ENCODE data around the gene PPP6R1.
A peak's percentile ranks its signal among the peaks of the same experiment; 100 is the strongest.
"Not testable (repeated sequence)": the region's sequence is repeated elsewhere in the genome, so short reads cannot be mapped to it uniquely, and the experiment has no call there.

Gene PPP6R1

GRCh38 chr19:55223291-55224037 is 35.4 kb downstream of the PPP6R1 start:
- no peak for DNase-seq

DNA sequence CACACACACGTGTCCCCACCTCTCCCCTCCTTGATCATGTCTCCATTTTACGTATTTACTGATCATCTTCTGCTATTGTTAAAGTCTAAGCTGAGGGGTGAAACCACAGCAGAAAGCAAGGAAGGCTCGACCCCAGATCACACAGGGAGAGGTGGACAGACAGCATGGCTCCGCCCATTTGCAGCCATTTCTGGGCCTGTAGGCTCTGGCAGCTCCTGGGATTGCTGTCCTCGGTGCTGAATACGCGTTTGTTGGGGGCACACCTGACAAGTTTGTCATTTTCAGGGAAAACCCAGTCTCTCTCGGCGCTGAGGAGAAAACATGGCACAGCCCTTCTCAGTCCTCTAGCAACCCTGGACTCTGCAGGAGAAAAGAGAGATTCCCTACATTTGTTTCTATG is 38.3 kb downstream of the PPP6R1 start:
- no peak for DNase-seq

DNA sequence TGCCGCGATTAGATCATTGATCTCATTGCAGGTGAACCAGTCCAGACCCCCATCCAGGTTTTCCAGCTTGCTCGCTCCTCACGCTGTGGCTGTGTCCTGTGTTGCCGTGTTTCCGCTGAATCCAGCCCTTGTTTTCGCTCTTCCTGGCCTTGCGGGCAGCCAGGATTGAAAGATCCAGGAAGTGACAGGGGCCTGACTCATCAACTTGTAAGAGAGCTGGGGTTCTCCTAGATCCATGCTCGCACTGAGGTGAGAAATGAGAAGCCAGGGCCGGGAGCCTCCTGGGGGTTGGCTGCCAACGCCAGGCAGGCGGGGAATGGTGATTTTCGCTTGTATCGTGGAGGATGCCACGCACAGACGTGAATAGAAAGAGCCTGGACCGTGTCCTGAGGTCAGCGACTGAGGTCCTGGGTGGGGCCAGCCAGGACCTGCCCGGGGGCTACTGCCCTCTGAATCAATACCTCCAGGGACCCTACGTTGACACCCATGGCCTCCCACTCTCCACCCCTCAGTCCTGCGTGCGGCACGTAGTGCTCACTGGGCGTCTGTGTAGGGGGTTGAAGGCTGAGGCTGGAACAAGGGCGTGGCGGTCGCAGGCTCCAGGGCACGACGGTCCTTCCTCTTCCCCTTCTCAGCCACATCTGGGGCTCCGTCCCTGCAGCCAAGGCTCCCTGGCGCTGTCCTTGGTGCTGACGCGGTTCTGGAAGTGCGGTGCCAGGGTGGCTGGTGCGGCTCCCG is 42.2 kb downstream of the PPP6R1 start:
- DNase-seq: peak; percentile 93

- DNase-seq: no peak
These were observed 45.3 kb downstream of the PPP6R1 start for GRCh38 chr19:55213547-55213946.

DNA sequence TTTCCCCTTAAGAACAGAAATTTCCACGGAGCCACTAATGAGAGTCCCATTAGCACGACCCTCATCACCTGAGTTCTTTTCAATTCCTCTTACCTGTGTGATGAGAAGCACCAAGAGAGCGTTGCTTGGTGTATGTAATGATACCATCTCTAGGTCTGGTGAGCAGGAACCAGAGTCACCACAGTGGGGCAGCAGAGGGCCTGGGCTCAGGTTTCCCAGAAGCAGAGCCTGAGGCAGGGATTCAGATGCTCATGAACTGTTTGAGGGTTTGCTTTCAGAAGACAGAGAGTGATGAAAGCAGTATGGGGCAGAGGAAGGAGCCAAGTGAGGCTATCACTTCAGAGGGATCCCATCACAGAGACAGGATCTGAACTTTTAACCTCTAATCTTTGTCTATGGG is 46.4 kb downstream of the PPP6R1 start:
- no peak for DNase-seq

DNA sequence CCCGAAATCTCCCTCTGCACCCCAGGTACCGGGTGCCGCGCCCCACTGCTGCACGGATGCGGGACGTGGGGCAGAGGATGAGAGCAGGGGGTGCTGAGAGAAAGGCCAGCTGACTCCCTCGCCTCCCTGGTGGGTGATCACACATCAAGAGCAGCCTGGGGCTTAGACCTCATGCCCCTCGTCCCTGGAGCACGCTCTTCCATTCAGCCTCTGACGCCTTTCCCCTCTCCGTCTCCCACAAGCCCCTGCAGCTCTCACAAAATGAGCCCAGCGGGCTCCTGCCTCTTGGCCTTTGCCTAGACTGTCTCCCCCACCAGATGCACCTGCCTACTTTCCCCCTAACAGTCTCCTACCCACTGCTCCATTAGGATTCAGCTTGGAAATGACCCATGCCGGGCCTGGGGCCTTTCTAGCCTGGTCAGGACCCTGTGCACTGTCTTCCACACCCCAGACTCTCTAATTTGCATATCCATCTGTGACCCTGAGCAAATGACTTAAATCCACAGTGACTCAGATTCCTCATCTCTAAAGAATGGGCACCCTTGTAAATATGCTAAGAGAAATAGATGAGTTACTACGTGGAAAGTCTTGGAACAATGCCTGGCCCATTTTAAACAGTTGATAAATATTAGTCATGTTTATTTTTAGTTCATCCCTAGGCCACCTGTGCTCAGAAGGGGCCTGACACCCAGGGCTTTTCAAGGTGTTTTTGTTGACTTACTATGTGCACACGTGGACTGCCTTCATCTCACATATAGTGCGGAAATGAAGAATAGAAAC is 48.9 kb downstream of the PPP6R1 start:
- DNase-seq: peak; percentile 20

DNA sequence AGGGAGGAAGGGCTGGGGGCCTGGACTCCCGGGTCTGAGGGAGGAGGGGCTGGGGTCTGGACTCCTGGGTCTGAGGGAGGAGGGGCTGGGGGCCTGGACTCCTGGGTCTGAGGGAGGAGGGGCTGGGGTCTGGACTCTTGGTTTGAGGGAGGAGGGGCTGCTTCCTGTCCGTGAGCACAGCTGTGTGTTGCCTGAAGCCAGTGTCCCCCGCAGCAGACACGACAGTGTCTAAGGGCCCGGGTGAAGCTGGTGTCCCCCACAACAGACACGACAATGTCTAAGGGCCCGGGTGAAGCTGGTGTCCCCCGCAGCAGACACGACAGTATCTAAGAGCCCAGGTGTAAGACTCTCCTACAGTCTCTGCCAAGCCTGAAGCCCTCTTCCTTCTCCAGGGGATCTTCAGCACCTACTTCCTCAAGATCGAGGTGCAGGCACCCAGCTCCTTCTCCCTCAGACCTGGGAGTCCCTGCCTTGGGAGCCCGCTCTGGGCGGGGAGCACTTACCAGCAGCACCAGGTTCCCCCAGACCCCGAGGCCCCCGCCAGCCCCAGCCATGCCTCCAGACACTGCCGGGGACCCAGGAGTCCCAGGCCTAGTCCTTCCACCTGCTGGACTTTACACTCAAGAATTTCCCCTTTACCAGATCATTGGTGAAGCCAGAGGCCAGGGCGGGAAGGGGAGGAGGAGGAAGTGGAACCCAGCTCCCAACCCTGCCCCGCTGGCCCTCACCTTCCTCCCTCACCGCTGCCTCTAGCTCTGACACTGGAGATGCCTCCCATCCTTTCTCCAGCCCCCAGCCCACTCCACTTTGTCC is 49.7 kb downstream of the PPP6R1 start, which contains the start of gene PTPRH:
Gene PTPRH, minus strand, starts transcription at position 622 of the 813 bp plus-strand sequence. Its CDS starts 68 bp downstream, at position 554.
- no peak for DNase-seq

DNA sequence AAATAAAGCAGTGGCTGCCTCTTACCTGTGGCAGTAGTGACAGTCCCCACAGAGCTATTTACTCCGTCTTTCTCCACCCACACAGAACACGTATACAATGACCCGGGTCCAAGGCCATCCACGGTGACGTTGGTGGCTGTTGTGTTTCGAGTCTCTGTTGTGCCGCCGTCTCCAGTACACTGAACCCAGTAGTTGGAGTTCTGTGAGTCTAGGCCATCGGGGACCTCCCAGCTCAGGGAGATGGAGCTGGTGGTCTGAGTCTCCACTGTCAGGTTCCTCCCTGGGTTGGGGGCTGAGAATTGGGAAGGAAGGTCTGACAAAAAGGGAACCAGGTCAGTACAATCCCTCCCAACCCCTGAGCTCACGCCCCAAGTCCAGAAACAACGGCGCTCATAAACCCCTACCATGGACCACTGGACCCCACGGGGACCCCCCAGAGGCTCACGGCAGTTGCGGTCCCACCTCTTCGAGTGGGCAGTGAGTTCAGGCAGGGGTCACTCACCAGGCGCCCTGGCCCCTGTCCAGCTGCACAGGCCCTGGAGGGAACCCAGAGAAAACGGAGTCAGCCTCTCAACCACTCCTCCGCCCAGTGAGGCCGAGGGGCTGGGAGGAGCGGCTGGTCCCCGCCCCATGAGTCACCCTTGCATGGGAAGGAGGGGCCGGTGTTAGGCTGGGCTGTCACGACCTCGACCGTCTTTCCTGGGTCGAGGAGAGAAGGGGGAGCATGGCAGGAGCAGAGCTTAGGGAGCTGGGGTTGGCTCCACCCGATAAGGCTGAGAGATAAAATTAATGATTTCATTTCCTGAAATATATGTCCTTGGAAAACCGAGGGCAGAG is 51.9 kb downstream of the PPP6R1 start:
- peak; percentile 76 for DNase-seq

GRCh38 chr19:55202199-55202598 is 56.6 kb downstream of the PPP6R1 start:
- not testable (repeated sequence) for DNase-seq

- DNase-seq: no peak
These were observed 59.1 kb downstream of the PPP6R1 start for GRCh38 chr19:55199620-55200204.

DNA sequence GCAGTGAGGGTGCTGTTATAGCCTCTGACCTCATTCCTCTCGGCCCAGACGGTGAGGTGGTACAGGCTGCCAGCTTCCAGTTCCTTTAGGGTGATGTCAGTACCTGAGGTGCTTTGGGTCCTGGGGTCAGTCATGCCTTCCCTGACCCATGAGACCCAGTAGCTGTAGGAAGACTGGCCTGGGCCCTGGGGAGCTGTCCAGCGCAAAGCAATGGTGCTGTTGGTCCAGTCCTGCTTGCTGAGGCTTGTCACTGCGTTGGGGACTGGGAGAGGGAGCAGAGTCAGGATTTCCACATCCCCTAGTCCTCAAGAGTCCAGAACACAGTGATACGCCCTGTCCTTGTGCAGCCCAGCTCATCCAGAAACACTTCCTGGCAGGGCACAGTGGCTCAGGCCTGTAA is 60.2 kb downstream of the PPP6R1 start:
- no peak for DNase-seq

DNA sequence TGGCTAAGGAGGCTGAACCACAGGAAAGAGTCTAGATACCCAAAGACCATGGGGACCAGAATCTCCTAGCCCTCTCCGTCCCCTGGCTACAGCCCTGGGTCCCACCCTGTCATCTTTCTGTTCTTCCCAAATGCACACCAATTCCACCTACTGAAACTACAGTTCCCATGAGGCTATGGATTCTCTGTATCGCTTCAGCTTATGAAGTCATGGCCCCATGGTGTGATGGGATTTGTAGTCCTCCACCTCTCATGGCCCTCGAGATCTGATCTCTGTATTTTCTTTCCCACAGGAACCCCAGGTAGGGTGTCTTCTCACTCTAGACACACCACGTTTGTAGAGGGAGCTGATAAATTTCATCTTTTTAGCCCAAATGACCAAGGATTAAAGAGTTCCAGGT is 61.3 kb downstream of the PPP6R1 start:
- peak; percentile 47 for DNase-seq

DNA sequence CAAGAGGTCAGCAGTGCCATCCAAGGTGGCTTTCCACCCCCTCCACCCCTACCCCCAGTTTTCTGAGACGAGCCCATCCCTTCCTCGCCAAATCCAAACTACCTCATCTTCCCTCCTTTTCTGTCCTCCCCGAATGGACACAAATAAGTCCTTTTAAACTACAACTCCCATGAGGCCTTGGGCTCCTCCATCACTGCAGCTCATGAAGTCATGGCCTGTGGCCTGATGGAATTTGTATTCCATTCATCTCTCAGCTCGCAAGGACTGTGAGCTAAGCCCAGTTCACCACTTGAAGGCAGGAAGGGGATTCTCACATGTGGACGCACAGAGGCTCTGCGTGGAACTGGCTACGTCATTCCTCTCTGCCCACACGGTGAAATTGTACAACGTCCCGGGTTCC is 62.0 kb downstream of the PPP6R1 start:
- no peak for DNase-seq

DNA sequence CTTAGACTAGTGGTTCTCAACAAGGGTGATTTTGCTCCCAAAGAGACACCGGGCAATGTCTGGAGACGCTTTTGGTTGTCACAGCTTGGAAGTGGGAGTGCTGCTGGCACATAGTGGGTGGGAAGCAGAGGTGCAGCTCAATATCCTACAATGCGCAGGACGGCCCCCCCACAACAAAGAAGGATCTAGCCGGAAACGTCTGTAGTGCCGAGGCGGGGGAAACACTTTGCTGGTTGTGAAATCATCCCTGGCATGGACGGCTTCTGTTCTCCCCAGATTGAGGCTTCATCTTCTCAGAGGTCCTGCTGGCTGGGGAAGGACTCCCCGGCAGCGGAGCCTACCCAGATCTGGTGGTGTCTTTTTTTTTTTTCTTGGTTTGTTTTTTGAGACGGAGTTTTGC is 65.3 kb downstream of the PPP6R1 start:
- no peak for DNase-seq

GRCh38 chr19:55189403-55189835 is 69.4 kb downstream of the PPP6R1 start:
- DNase-seq: peak; percentile 21

DNA sequence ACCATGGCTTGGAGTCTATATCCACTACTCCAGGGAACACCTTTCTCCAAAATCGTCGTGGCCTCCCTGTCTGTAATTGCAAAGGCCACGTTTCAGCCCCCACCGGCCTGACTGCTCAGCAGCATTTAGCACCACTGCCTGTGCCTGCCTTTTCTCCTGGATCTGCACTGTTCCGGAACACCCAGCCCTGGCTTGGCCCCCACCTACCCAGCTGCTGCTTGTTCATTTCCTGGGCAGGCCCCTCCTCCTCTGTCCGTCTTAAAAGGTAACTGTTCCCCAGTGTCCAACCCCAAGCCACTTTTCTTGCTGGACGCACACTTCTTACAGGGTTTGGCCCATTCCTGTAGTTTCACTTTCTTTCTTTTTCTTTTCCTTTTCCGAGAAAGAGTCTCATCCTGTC is 70.2 kb downstream of the PPP6R1 start:
- no peak for DNase-seq

DNA sequence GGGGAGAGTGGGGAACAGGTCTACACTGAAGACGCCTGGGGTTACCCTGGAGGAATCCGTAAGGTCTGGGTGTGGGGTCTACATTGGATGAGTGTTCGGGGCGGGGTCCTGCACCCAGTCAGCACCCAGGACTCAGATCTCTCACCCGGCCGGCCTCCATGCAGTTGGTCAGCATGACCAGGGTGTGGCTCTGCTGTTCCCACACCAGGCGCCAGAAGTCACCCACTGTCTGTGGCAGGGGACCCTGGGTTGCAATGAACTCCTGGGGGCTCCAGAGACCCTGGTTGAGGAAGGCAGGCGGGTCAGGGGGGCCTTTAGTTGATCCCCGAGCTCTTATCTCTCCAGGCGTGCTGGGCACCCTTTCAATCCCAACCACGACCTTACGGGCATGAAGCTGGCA is 72.7 kb downstream of the PPP6R1 start:
- DNase-seq: no peak

DNA sequence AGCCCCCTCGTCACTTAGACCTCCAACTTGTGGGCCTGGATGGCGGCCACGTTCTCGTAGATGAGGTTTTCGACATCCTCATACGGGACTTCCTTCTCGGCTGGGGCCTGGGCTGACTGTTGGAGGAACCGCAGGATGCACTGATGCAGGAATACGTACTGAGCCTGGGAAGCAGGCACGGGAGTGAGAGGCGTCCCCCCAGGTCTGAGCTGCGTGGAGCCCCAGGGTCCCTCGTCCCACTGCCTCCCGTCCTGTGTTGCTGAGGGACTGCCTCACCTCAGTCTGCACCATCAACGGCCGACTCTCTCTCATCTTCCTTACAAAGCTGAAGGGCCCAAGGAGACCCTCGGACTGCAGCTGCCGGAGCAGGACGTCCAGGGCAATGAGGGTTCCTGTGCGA is 77.1 kb downstream of the PPP6R1 start:
- no peak for DNase-seq

Measured in eye (tissue), 1 donor.